Measurements from ENCODE around the gene ACYP1. TPM values are rescaled to one million over a fixed set of nuclear protein-coding genes. Genes with fewer than 3 reads are reported as not detected.

The ACYP1 gene
- total RNA-seq, 2 donors from 2014 or later: 8.3 to 9.9 TPM

- 100% methylated on average over 2 of the region's 2 CpGs for WGBS, 2 donors
- Histone ChIP-seq H3K36me3 (replicated peaks in 1 of 2; ENCODE audit: insufficient read depth in 1 of 2, low read depth in 2 of 2) (peaks cover 0 to 2% of the 10 kb centered on the region in 2 donors), H3K4me1 (peaks cover 32% of the 10 kb centered on the region), H3K9me3 (no peaks in the 10 kb centered on the region), H3K4me3 (no peak overlapping the region), H3K27me3 (no peaks in the 10 kb centered on the region), H3K27ac (peak overlapping the region in 3 of 4 donors; percentile 59 to 74 (median 66))
- intact Hi-C loops (cut with DNase I): no loop called here
- DNase-seq: no peak
- TF ChIP-seq POLR2A (IDR thresholded peaks at IDR 0.05): no peak
- no peak for TF ChIP-seq CTCF (IDR thresholded peaks at IDR 0.05)
- no peak for ATAC-seq
Observed at GRCh38 chr14:75040959-75041358, 22.9 kb downstream of the ACYP1 start.

GRCh38 chr14:75040507-75040906 is 23.3 kb downstream of the ACYP1 start:
- ATAC-seq (no peak), DNase-seq (no peak)
- Histone ChIP-seq H3K36me3 (replicated peaks in 1 of 2; ENCODE audit: insufficient read depth in 1 of 2, low read depth in 2 of 2) (peaks cover 0 to 2% of the 10 kb centered on the region in 2 donors), H3K4me3 (no peak overlapping the region), H3K27ac (peak overlapping the region in 3 of 4 donors; percentile 5 to 74 (median 66)), H3K4me1 (peaks cover 32% of the 10 kb centered on the region), H3K27me3 (no peaks in the 10 kb centered on the region), H3K9me3 (no peaks in the 10 kb centered on the region)
- TF ChIP-seq POLR2A (IDR thresholded peaks at IDR 0.05): no peak
- TF ChIP-seq CTCF (IDR thresholded peaks at IDR 0.05): no peak
- intact Hi-C loops (cut with DNase I): no loop called here
- WGBS, 2 donors: 50 to 59% methylated on average over 1 of the region's 1 CpG

GRCh38 chr14:75032939-75033338 is 30.9 kb downstream of the ACYP1 start:
- Histone ChIP-seq H3K36me3 (replicated peaks in 1 of 2; ENCODE audit: insufficient read depth in 1 of 2, low read depth in 2 of 2) (peaks cover 0 to 10% of the 10 kb centered on the region in 2 donors), H3K27me3 (no peaks in the 10 kb centered on the region), H3K9me3 (no peaks in the 10 kb centered on the region), H3K4me1 (no peaks in the 10 kb centered on the region), H3K4me3 (no peak overlapping the region), H3K27ac (no peak overlapping the region)
- no peak for TF ChIP-seq CTCF (IDR thresholded peaks at IDR 0.05)
- no peak for TF ChIP-seq POLR2A (IDR thresholded peaks at IDR 0.05)
- 89 to 96% methylated on average over 2 of the region's 2 CpGs for WGBS, 2 donors
- DNase-seq (no peak), ATAC-seq (no peak)
- intact Hi-C loops (cut with DNase I): no loop called here

- Histone ChIP-seq H3K4me3 (no peak overlapping the region), H3K27me3 (no peaks in the 10 kb centered on the region), H3K27ac (no peak overlapping the region), H3K4me1 (no peaks in the 10 kb centered on the region), H3K36me3 (replicated peaks in 1 of 2; ENCODE audit: insufficient read depth in 1 of 2, low read depth in 2 of 2) (peaks cover 0 to 8% of the 10 kb centered on the region in 2 donors), H3K9me3 (no peaks in the 10 kb centered on the region)
- ATAC-seq (no peak), DNase-seq (no peak)
- 0% methylated on average over 1 of the region's 1 CpG for WGBS, 2 donors
- TF ChIP-seq CTCF (IDR thresholded peaks at IDR 0.05) (no peak), POLR2A (IDR thresholded peaks at IDR 0.05) (no peak)
- intact Hi-C loops (cut with DNase I): no loop called here
Observed at GRCh38 chr14:75030147-75030546, 33.7 kb downstream of the ACYP1 start.

GRCh38 chr14:75025876-75026275 is 37.9 kb downstream of the ACYP1 start:
- TF ChIP-seq POLR2A (IDR thresholded peaks at IDR 0.05) (no peak), CTCF (IDR thresholded peaks at IDR 0.05) (no peak)
- WGBS, 2 donors: 89 to 90% methylated on average over 2 of the region's 2 CpGs
- Histone ChIP-seq H3K4me1 (no peaks in the 10 kb centered on the region), H3K27me3 (no peaks in the 10 kb centered on the region), H3K9me3 (no peaks in the 10 kb centered on the region), H3K27ac (no peak overlapping the region), H3K36me3 (replicated peaks in 1 of 2; ENCODE audit: insufficient read depth in 1 of 2, low read depth in 2 of 2) (no peaks in the 10 kb centered on the region), H3K4me3 (no peak overlapping the region)
- intact Hi-C loops (cut with DNase I): no loop called here
- ATAC-seq (no peak), DNase-seq (no peak)

Measured in body of pancreas (tissue), 4 donors.